GM11168 (cell line): ENCODE data around the gene PITX3.
"Not testable (repeated sequence)": the region's sequence is repeated elsewhere in the genome, so short reads cannot be mapped to it uniquely, and the experiment has no call there.

Experiments used
- in situ Hi-C: fragments of 300-500 bp; cut with MboI; formaldehyde crosslinking; loops from one replicate; pipeline ENCODE4 v1.12.0; 2022; ENCODE audit warnings: low sequenced_read_pairs; ENCODE audit not compliant: unreplicated experiment

PITX3 gene

GRCh38 chr10:102261196-102261595 lies 19.9 kb upstream of the PITX3 start:
- in situ Hi-C loops = no loop called here

- in situ Hi-C loops = no loop called here
Observed at GRCh38 chr10:102255404-102255803, 14.1 kb upstream of the PITX3 start.

GRCh38 chr10:102254426-102254825 lies 13.1 kb upstream of the PITX3 start:
- in situ Hi-C loops = no loop called here

- in situ Hi-C loops = not testable (repeated sequence)
Observed at GRCh38 chr10:102252508-102252907, 11.2 kb upstream of the PITX3 start.

- in situ Hi-C loops = no loop called here
Observed at GRCh38 chr10:102247734-102248133, 6.4 kb upstream of the PITX3 start.

DNA sequence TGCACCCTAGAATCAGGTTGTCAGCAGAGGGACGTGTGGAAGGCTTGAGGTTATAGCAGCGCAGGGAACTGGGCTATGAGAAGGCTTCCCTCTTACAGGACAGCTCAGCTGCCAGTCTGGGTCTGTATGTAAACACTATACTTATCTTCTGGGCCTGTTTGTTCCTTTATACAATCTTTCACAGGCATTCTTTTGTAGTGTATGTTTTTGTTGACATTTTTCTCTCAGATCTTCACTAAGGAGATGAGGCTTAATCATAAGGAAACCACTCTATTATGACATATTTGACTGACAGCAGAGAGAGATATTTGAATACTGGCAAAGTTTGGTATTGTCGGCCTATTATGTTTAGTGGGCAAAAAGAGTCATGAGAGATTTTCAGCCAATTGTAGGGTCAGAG lies 4.9 kb upstream of the PITX3 start:
- in situ Hi-C loops = no loop called here

DNA sequence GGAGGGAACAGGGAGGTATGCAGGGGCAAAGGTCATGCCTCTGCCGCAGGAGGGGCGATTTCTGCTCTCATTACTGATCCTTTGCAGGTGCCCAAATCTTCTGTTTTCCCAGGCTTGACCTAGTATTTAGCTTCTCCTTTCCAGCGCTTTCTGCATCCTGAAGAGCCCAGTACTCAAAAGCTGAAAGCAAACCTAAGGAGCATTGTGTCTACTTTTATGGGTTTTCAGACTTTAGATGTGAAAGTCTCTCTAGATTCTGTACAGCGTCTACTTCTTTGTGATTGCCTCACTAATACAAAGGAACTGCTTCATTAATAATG lies 4.6 kb upstream of the PITX3 start:
- in situ Hi-C loops = no loop called here

GRCh38 chr10:102245082-102245931 lies 4.0 kb upstream of the PITX3 start, which contains the start of gene GBF1:
Gene GBF1, plus strand, starts transcription at chr10:102245532. Its CDS starts 13,407 bp downstream, at chr10:102258939.
- in situ Hi-C loops = no loop called here

DNA sequence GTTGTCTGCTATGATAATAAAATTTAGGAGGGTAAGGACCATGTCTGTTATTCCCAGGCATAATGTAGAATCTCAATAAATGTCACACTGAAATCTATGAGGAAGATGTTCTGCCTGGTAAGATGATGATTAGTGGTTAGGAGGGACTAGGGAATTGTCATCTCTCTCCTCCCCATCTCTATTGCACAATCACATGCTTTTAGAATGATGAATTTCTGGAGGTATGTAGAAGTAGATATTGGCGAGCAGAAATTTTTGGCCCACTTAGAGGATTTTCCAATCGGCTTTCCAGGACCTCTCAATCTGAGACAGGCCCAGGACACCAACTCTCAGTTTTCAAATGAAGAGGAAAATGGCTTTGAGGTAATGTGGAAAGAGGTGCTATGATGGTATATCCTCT lies 2.0 kb upstream of the PITX3 start:
- in situ Hi-C loops = no loop called here

DNA sequence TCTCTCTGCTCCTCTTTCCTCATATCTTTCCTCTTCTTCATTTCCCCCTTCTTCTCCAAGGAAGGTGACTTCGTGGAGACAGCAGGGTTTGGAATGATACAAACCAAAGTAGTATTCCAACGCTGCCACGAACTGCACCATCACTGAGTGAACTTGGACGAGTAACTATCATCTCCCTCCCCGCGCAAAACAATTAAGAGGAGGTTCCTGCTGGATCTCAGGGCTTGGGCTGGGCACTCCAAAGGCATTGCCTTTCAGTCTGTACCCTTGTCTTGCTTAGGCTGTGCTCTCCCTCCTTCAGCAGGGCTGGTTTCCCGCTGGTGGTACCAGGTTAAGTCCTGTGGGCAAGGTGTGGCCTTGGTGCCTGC lies 790 bp upstream of the PITX3 start:
- in situ Hi-C loops = no loop called here

- in situ Hi-C loops = no loop called here
Observed at GRCh38 chr10:102241032-102241443, 274 bp downstream of the PITX3 start.

DNA sequence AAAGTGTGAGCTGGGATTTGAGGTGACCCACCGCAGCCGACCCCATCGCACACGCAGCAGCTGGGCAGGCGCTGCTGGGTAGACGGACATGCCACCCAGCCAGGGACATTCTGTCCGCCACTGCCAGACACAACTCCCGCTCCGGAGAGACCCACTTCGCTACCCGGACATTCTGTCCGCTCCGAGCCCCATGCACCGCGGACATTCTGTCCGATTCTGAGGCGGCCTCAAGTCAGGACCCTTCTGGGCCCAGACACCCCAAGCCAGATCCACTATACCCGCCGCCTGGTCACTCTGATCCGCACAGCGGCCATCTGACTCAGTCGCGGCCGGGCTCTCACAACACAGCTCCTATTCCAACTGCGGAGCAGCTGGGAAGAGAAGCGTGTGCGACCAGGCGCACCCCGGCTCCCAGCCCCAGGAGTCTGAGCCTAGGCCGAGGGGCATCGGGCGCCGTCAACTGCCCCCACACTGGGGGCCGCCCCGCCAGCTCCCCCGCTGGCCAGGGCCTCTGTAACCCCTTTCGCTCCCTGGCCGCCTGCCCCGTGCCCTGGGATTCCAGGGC lies 763 bp downstream of the PITX3 start:
- in situ Hi-C loops = no loop called here

GRCh38 chr10:102237711-102238252 lies 3.5 kb downstream of the PITX3 start:
- in situ Hi-C loops = no loop called here

DNA sequence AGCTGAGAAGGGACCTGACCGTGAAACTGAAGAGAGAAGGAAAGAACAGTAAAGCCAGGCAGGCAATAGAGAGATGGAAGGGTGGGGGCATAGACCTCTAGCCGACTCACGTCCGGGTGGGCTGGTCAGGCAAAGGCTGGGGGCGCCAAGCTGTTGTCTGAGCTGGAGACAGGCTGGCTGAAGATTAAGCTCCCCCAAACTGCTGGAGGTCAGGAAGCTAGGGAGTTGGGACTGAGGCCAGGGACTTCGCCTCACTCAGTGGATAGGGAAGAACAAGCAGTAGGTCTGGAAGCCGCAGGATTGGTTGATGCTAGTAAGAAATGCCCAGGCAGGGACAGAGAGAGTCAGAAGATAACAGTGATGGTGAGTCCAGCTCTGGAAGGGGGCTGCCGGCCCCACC lies 5.3 kb downstream of the PITX3 start:
- in situ Hi-C loops = no loop called here

- in situ Hi-C loops = no loop called here
Observed at GRCh38 chr10:102235598-102235920, 5.8 kb downstream of the PITX3 start.

- in situ Hi-C loops = no loop called here
Observed at GRCh38 chr10:102234888-102235597, 6.3 kb downstream of the PITX3 start.

- in situ Hi-C loops = no loop called here
Observed at GRCh38 chr10:102233997-102234396, 7.3 kb downstream of the PITX3 start.

- in situ Hi-C loops = no loop called here
Observed at GRCh38 chr10:102231357-102232318, 9.7 kb downstream of the PITX3 start.

DNA sequence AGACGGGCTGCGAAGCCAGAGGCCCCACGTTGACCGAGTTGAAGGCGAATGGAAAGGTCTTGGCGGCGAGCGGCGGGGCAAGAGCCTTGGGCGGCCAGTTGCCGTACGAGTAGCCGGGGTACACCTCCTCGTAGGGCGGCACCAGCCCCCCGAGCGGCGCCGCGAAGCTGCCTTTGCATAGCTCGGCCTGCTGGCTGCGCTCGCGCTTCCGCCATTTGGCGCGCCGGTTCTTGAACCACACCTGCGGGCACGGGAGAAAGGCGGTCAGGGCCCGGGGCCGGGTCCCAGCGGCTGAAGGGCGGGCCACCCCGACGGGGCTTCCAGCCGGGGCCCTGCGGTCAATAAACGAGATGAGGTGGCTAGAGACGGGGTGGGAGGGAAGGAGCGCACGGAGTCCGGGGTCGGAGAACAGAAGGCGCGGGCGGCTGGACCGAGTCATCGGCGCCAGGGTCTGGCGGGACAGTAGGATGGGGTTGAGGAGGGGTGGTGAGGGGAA lies 10.4 kb downstream of the PITX3 start:
- in situ Hi-C loops = no loop called here

DNA sequence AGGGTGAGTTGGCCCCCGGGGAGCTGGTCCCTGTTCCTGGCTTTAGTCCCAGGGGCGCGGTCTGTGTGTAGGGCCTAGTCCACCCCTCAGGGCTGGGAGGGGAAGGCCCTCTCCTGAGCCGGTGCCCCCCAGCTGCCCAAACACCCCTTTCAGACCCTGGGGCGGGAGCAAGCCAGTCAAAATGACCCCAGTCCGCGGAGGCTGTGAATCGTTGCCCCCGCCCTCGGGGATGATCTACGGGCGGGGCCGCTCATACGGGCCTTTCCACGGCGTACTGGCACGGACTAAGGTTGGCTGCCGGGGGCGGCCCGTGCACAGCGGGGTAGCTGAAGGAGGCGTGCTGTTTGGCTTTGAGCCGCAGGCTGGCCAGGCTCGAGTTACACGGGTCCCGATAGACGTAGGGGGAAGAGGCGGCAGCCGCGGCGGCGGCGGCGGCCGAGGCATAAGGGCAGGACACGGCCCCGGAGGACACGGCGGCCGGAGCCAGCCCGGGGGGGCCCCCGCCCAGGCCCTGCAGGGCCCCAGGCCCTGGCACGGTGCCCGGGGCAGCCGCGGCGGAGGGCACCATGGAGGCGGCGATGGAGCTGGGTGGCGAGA lies 10.9 kb downstream of the PITX3 start:
- in situ Hi-C loops = no loop called here
